Nephron (organoid): ENCODE results near the gene TCERG1.

ENCODE experiments used
- H3K27ac Mint-ChIP-seq, 3 experiments: 2 replicates each; pipeline ENCODE4 v1.8.0; 2020; ENCODE audit warnings: mixed read lengths in 3 of 3, mild to moderate bottlenecking in 2 of 3, moderate library complexity in 1 of 3
- H3K27me3 Mint-ChIP-seq: 2 replicates; pipeline ENCODE4 v1.8.0; 2021; ENCODE audit warnings: low read depth, mild to moderate bottlenecking, moderate library complexity, mixed read lengths
- H3K36me3 Mint-ChIP-seq: 2 replicates; pipeline ENCODE4 v1.8.0; 2020; ENCODE audit warnings: low read depth, mixed read lengths
- H3K4me1 Mint-ChIP-seq: 2 replicates; pipeline ENCODE4 v1.8.0; 2020; ENCODE audit warnings: mixed read lengths
- H3K4me3 Mint-ChIP-seq, 3 experiments: 2 replicates each; pipeline ENCODE4 v1.8.0; 2020; ENCODE audit warnings: mild to moderate bottlenecking in 3 of 3, mixed read lengths in 3 of 3, moderate library complexity in 2 of 3
- H3K9me3 Mint-ChIP-seq: 2 replicates; pipeline ENCODE4 v1.8.0; 2020; ENCODE audit warnings: mixed read lengths
- CTCF ChIP-seq, 3 experiments: fragments of 200-600 bp; sonication (generic); IDR thresholded peaks; one replicate each; pipeline ENCODE4 v1.5.0; 2021; ENCODE audit warnings: antibody characterized with exemption in 3 of 3; ENCODE audit not compliant: unreplicated experiment in 3 of 3

Gene TCERG1

GRCh38 chr5:146409054-146409671 is 38.0 kb upstream of the TCERG1 start:
- Mint-ChIP-seq H3K36me3 (no peaks in the 10 kb centered on the region), H3K27me3 (peaks cover 9% of the 10 kb centered on the region), H3K27ac (no peak overlapping the region), H3K4me1 (peaks cover 9% of the 10 kb centered on the region), H3K4me3 (peak overlapping the region in 2 of 3 experiments; percentile 15 to 31), H3K9me3 (no peaks in the 10 kb centered on the region)
- no peak for TF ChIP-seq CTCF (IDR thresholded peaks at IDR 0.05; ENCODE audit: unreplicated experiment in 3 of 3)

GRCh38 chr5:146410272-146410671 is 36.9 kb upstream of the TCERG1 start:
- Mint-ChIP-seq H3K9me3 (no peaks in the 10 kb centered on the region), H3K4me1 (peaks cover 9% of the 10 kb centered on the region)

GRCh38 chr5:146419696-146420095 is 27.4 kb upstream of the TCERG1 start:
- Mint-ChIP-seq H3K36me3 (no peaks in the 10 kb centered on the region), H3K27ac (no peak overlapping the region), H3K9me3 (no peaks in the 10 kb centered on the region), H3K27me3 (peaks cover 12% of the 10 kb centered on the region), H3K4me3 (no peak overlapping the region), H3K4me1 (no peaks in the 10 kb centered on the region)
- no peak for TF ChIP-seq CTCF (IDR thresholded peaks at IDR 0.05; ENCODE audit: unreplicated experiment in 3 of 3)

More at GRCh38 chr5:146410272-146410671, 36.9 kb upstream of the TCERG1 start:
- Mint-ChIP-seq H3K4me3 (no peak overlapping the region), H3K36me3 (no peaks in the 10 kb centered on the region), H3K27ac (no peak overlapping the region), H3K27me3 (peaks cover 9% of the 10 kb centered on the region)
- TF ChIP-seq CTCF (IDR thresholded peaks at IDR 0.05; ENCODE audit: unreplicated experiment in 3 of 3) = no peak

GRCh38 chr5:146425023-146425422 is 22.1 kb upstream of the TCERG1 start:
- H3K36me3 Mint-ChIP-seq = no peaks in the 10 kb centered on the region
- no peak for TF ChIP-seq CTCF (IDR thresholded peaks at IDR 0.05; ENCODE audit: unreplicated experiment in 3 of 3)
- peaks cover 5% of the 10 kb centered on the region for H3K4me1 Mint-ChIP-seq
- peaks cover 24% of the 10 kb centered on the region for H3K27me3 Mint-ChIP-seq
- no peak overlapping the region for H3K27ac Mint-ChIP-seq
- no peaks in the 10 kb centered on the region for H3K9me3 Mint-ChIP-seq
- no peak overlapping the region for H3K4me3 Mint-ChIP-seq

- H3K27me3 Mint-ChIP-seq = peaks cover 24% of the 10 kb centered on the region
- H3K4me3 Mint-ChIP-seq = no peak overlapping the region
- no peak overlapping the region for H3K27ac Mint-ChIP-seq
- H3K9me3 Mint-ChIP-seq = no peaks in the 10 kb centered on the region
- no peak for TF ChIP-seq CTCF (IDR thresholded peaks at IDR 0.05; ENCODE audit: unreplicated experiment in 3 of 3)
- no peaks in the 10 kb centered on the region for H3K36me3 Mint-ChIP-seq
- peaks cover 5% of the 10 kb centered on the region for H3K4me1 Mint-ChIP-seq
Measured at GRCh38 chr5:146426305-146426704, 20.8 kb upstream of the TCERG1 start.
